Esophagus muscularis mucosa (tissue), 4 donors: Measurements from ENCODE around the gene TMIGD1.

Experiments used
- EP300 ChIP-seq: sonication (generic); formaldehyde crosslinking; IDR thresholded peaks from one replicate; pipeline ENCODE4 v1.6.1; 2017; ENCODE audit warnings: antibody characterized with exemption
- POLR2A ChIP-seq: fragments of 450-650 bp; IDR thresholded peaks from one replicate; pipeline ENCODE4 v1.6.1; 2017; ENCODE audit warnings: antibody characterized with exemption, moderate library complexity, mild to moderate bottlenecking, low read depth
- TF ChIP-seq, protein P1 (sequence below), 3 experiments: fragments of 200-600 bp in 2 of 3; fragments of 450-650 bp in 1 of 3; sonication (generic) in 2 of 3; IDR thresholded peaks; one replicate each; pipeline ENCODE4 v1.5.1; 2017 to 2019; ENCODE audit warnings: antibody characterized with exemption in 3 of 3, mild to moderate bottlenecking in 2 of 3, moderate library complexity in 1 of 3

DNA sequence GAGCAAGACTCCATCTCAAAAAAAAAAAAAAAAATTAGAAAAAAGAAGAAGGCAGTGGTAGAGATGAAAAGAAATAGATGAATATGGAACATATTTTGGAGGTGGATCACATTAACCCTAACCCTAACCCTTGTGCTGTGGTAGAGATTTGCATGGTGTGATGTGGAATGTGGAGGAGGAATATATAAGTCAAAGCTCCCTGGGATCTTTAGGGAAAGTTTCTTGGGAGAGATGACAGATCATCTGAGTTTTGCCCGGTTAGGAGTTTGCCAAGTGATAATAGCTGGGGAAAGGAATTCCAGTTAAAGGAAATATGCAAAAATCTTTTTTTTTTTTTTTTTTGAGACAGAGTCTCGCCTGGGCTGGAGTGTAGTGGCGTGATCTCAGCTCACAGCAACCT is 29.1 kb downstream of the TMIGD1 start:
- TF ChIP-seq EP300 (no peak), POLR2A (no peak)
- TF ChIP-seq, protein P1, sequence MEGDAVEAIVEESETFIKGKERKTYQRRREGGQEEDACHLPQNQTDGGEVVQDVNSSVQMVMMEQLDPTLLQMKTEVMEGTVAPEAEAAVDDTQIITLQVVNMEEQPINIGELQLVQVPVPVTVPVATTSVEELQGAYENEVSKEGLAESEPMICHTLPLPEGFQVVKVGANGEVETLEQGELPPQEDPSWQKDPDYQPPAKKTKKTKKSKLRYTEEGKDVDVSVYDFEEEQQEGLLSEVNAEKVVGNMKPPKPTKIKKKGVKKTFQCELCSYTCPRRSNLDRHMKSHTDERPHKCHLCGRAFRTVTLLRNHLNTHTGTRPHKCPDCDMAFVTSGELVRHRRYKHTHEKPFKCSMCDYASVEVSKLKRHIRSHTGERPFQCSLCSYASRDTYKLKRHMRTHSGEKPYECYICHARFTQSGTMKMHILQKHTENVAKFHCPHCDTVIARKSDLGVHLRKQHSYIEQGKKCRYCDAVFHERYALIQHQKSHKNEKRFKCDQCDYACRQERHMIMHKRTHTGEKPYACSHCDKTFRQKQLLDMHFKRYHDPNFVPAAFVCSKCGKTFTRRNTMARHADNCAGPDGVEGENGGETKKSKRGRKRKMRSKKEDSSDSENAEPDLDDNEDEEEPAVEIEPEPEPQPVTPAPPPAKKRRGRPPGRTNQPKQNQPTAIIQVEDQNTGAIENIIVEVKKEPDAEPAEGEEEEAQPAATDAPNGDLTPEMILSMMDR (IDR thresholded peaks at IDR 0.05), result no peak
